ENCODE measurements around the gene LSP1. TPM values are rescaled to one million over a fixed set of nuclear protein-coding genes. Genes with fewer than 3 reads are reported as not detected.

The LSP1 gene
- total and polyA plus RNA-seq, 2 of the 13 experiments (the other 11 are each of a cell fraction or from before 2014, with no cell fraction given) = 0.59 to 1.00 TPM

DNA sequence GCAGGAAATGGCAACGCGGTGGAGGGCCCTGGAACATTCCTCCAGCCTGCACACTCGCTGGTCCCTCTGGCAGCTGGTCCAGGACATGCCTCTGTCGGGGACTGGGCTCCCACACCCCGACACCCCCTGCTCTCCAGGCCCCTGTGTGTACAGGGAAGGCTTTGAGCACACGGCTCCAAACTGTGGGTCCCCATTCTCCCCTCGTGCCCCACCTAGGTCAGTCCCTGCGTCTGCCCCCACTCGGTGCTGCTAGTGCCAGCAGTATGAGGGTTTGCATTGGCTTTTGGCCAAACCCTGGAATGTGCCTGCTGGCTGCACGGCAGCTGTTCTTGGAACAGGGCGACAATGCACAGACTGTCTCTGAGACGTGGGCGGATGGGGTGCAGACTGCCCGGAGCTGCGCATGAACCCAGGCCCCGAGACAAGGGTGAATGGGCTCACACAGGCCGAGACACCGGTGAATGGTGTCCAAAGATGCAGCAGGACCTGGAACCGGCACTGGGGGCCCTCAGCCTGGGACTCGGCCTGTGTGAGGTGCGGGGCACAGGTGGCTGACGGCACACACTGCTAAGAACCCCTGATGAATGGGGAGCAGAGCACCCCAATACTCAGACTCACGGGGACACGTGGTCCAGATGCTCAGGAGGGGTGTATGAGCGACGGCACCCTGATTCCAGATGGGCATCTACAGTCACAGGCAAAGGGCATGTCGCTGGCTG, 25.6 kb upstream of the LSP1 start (continued):
- TF ChIP-seq, protein P1, sequence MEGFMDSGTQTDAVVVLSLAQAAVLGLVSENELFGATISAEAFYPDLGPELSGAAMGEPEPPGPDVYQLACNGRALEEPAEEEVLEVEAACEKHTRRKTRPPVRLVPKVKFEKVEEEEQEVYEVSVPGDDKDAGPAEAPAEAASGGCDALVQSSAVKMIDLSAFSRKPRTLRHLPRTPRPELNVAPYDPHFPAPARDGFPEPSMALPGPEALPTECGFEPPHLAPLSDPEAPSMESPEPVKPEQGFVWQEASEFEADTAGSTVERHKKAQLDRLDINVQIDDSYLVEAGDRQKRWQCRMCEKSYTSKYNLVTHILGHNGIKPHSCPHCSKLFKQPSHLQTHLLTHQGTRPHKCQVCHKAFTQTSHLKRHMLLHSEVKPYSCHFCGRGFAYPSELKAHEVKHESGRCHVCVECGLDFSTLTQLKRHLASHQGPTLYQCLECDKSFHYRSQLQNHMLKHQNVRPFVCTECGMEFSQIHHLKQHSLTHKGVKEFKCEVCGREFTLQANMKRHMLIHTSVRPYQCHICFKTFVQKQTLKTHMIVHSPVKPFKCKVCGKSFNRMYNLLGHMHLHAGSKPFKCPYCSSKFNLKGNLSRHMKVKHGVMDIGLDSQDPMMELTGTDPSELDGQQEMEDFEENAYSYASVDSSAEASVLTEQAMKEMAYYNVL (CRISPR knock-in tag; IDR thresholded peaks at IDR 0.05; ENCODE audit: borderline replicate concordance) = peak; percentile 69; the same call in 1 of the 2 replicates
- TF ChIP-seq FOXK2 (IDR thresholded peaks at IDR 0.05) (no peak), ZSCAN30 (CRISPR knock-in tag; IDR thresholded peaks at IDR 0.05) (no peak), BCL6 (CRISPR knock-in tag; IDR thresholded peaks at IDR 0.05) (peak; percentile 71), FIP1L1 (IDR thresholded peaks at IDR 0.05; ENCODE audit: borderline replicate concordance, insufficient read depth, low read depth, low read length) (no peak), ZNF616 (CRISPR knock-in tag; IDR thresholded peaks at IDR 0.05; ENCODE audit: low read depth) (0 out of 2 replicates have a peak, but pooled peaks have one; percentile 13), TEAD3 (CRISPR knock-in tag; optimal IDR thresholded peaks at IDR 0.05; ENCODE audit: borderline replicate concordance) (peak; percentile 98), ZFP82 (CRISPR knock-in tag; IDR thresholded peaks at IDR 0.05; ENCODE audit: borderline replicate concordance) (no peak), YEATS2 (CRISPR knock-in tag; IDR thresholded peaks at IDR 0.05; ENCODE audit: borderline replicate concordance) (no peak), ZNF790 (CRISPR knock-in tag; IDR thresholded peaks at IDR 0.05; ENCODE audit: borderline replicate concordance) (no peak), NR2F6 (IDR thresholded peaks at IDR 0.05) (no peak), NR2F6 (CRISPR knock-in tag; IDR thresholded peaks at IDR 0.05) (peak; percentile 43; the same call in 1 of the 2 replicates), ZNF678 (CRISPR knock-in tag; IDR thresholded peaks at IDR 0.05) (no peak), ZFAT (CRISPR knock-in tag; conservative IDR thresholded peaks at IDR 0.05) (no peak), KDM1A (CRISPR knock-in tag; IDR thresholded peaks at IDR 0.05) (no peak), SKI (IDR thresholded peaks at IDR 0.05; ENCODE audit: partially characterized antibody) (no peak), HNRNPLL (IDR thresholded peaks at IDR 0.05; ENCODE audit: low read depth, low read length, poor library complexity, severe bottlenecking) (no peak), POLR2G (IDR thresholded peaks at IDR 0.05; ENCODE audit: low read depth, low read length) (no peak), ZNF720 (CRISPR knock-in tag; IDR thresholded peaks at IDR 0.05) (no peak), ZNF724P (CRISPR knock-in tag; IDR thresholded peaks at IDR 0.05; ENCODE audit: borderline replicate concordance) (no peak), NAIF1 (CRISPR knock-in tag; IDR thresholded peaks at IDR 0.05; ENCODE audit: borderline replicate concordance) (no peak), ZNF17 (CRISPR knock-in tag; IDR thresholded peaks at IDR 0.05) (no peak), ZFP62 (CRISPR knock-in tag; IDR thresholded peaks at IDR 0.05) (no peak), ZNF337 (CRISPR knock-in tag; IDR thresholded peaks at IDR 0.05; ENCODE audit: borderline replicate concordance, low read depth) (peak; percentile 39; the same call in 1 of the 2 replicates), ZNF547 (CRISPR knock-in tag; IDR thresholded peaks at IDR 0.05) (peak; percentile 26; the same call in 1 of the 2 replicates), NFKBIZ (CRISPR knock-in tag; IDR thresholded peaks at IDR 0.05) (no peak)
- TF ChIP-seq, protein P2, sequence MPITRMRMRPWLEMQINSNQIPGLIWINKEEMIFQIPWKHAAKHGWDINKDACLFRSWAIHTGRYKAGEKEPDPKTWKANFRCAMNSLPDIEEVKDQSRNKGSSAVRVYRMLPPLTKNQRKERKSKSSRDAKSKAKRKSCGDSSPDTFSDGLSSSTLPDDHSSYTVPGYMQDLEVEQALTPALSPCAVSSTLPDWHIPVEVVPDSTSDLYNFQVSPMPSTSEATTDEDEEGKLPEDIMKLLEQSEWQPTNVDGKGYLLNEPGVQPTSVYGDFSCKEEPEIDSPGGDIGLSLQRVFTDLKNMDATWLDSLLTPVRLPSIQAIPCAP (CRISPR knock-in tag; IDR thresholded peaks at IDR 0.05; ENCODE audit: low read depth) = no peak
- TF ChIP-seq, protein P3, sequence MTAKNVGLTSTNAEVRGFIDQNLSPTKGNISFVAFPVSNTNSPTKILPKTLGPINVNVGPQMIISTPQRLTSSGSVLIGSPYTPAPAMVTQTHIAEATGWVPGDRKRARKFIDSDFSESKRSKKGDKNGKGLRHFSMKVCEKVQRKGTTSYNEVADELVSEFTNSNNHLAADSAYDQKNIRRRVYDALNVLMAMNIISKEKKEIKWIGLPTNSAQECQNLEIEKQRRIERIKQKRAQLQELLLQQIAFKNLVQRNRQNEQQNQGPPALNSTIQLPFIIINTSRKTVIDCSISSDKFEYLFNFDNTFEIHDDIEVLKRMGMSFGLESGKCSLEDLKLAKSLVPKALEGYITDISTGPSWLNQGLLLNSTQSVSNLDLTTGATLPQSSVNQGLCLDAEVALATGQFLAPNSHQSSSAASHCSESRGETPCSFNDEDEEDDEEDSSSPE (CRISPR knock-in tag; IDR thresholded peaks at IDR 0.05) = no peak
- TF ChIP-seq, protein P4, sequence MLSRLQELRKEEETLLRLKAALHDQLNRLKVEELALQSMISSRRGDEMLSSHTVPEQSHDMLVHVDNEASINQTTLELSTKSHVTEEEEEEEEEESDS (CRISPR knock-in tag; IDR thresholded peaks at IDR 0.05; ENCODE audit: borderline replicate concordance) = no peak

Data from HepG2 (cell line).